Stimulated activated CD8-positive, alpha-beta memory T cell treated with anti-CD3 and anti-CD28 coated beads, Interleukin-15, amount 100 ng/mL, for 24 hours (primary cell): ENCODE results near the gene CFAP52.
"Not testable (repeated sequence)": the region's sequence is repeated elsewhere in the genome, so short reads cannot be mapped to it uniquely, and the experiment has no call there.

Experiments used
- DNase-seq: peaks from one replicate; pipeline ENCODE4 v3.0.0-alpha.2; 2020; ENCODE audit warnings: low read depth

Gene CFAP52

DNA sequence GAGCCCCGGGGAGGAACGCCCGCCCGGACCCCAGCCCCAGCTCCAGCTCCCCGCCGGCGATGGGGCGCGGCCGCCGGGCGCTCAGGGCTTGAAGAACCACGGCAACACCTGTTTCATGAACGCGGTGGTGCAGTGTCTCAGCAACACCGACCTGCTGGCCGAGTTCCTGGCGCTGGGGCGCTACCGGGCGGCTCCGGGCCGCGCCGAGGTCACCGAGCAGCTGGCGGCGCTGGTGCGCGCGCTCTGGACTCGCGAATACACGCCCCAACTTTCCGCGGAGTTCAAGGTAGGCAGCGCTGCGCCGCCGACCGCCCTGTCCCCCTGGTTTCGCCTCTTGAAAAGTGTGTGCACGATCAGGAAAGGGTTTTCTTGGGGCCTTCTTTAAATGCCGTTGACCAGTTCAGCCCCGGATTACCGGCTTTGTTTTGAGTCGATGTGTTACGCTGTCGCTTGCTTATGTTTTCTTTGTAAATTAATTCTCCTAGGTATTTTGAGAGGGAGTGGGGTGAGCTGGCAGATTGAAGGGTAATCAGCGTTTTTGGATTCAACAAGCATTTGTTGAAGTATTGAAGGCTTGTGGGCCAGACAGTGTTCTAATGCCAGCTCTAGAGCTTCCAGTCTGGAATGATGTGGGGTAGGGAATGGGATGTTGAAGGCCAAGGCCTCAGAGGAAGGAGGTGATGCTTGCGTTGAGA is 69.6 kb downstream of the CFAP52 start:
- no peak for DNase-seq

DNA sequence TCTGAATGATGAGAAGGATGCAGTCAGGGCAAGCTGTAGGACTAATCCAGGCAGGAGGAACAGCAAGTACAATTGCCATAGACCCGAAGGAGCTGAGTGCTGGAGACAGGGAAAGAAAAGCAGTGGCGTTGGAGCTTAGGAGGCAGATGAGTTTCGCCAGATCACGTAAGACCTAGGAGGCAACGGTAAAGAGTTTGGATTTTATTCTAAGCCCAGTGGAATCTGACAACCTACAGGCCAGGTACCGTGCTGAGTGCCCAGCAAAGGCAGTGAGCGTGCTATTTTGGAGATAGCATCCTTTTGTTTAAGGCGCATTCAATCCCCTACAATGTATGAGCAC is 70.1 kb downstream of the CFAP52 start:
- DNase-seq = no peak

DNA sequence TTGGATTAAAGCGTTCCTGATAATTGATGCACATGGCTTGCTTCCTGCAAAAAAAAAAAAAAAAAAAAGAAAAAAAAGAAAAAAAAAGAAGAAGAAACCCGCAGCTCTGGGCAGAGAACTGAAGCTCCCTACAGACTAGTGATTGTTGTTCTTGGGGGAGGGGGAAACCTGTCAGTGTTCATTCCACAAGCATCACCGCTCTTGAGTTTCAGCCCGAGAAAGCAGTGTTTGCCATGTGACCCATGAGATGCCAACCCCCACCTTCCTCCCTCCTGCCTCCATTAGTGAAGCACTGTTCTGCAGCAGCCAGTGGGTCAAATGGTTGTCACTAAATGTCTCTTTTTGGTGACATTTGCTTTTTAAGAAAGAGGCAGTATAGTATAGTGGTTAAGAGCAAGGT is 70.6 kb downstream of the CFAP52 start:
- no peak for DNase-seq

DNA sequence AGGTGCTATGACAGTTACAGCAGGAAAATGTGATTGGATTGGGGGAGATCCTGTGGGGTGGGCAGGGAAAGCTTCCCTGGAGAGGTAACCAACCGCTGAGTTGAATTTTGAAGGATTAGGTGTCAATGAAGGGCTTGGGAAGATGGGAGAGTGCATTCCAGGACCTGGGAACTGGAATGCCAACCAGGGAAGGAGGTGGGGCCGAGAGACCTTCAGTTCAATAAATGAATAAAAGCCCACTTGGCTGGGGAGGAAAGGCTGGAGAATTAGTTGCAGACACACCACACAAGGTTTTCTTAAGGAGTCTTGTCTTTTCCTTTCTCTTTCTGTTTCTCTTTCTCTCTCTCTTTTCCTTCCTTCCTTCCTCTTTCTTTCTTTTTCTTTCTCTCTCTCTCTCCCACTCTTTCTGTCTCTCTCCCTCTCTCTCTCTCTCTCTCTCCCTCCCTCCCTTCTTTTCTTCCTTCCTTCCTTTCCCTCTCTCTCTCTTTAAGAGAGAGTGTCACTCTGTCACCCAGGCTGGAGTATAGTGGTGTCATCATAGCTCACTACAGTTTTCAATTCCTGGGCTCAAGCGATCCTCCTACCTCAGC is 72.2 kb downstream of the CFAP52 start:
- DNase-seq = no peak

DNA sequence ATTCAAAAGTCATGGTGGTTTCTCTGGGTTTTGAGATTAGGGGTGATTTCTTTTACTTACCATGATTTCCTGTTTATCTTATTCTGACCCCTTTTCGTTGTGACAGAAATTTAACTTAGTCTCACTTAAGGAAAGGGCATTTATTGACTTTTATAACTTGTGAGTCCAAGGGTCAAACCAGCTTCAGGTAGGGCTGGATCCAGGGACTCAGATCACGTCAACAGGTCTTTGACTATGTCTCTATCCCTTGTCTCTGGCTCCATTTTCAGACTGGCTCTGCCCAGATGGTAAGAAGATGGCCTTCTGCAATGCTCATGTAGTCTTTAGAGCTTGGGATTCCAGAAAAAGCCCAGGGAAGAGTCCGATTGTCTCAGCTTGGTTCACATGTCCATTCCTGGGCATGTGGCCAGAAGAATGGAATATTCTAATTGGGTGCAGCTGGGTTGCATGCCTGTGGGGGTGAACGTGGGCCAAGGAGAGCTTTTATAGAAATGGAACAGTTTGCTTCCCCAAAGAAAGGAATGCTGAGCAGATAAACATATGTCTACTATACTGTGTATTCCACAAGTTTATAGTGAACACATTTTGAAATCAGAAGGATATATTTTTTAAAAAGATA is 82.3 kb downstream of the CFAP52 start:
- no peak for DNase-seq

DNA sequence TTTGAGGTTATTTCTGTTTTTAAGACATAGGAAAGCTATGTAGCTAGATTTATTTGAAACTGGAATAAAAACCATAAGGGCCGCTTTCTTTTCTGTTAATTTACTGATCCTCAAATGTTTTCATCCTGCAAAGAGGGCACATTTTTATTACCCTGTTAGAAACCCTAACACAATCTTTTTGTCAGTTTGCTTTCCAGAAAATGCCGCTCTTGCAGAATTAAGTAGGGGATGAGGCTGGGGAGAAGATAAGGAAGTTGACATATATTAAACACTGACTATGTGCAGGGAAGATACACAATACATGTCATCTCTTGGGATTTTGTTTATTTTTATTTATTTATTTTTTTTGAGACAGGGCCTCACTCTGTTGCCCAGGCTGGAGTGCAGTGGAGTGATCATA is 84.6 kb downstream of the CFAP52 start:
- no peak for DNase-seq

DNA sequence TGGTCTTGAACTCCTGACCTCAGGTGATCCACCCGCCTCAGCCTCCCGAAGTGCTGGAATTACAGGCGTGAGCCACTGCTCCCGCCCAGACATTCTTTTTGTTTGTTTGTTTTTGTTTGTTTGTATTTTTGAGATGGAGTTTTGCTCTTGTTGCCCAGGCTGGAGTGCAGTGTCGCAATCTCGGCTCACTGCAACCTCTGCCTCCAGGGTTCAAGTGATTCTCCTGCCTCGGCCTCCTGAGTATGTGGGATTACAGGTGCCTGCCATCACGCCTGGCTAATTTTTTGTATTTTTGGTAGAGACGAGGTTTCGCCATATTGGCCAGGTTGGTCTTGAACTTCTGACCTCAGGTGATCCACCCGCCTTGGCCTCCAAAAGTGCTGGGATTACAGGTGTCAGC is 87.1 kb downstream of the CFAP52 start:
- DNase-seq = not testable (repeated sequence)

DNA sequence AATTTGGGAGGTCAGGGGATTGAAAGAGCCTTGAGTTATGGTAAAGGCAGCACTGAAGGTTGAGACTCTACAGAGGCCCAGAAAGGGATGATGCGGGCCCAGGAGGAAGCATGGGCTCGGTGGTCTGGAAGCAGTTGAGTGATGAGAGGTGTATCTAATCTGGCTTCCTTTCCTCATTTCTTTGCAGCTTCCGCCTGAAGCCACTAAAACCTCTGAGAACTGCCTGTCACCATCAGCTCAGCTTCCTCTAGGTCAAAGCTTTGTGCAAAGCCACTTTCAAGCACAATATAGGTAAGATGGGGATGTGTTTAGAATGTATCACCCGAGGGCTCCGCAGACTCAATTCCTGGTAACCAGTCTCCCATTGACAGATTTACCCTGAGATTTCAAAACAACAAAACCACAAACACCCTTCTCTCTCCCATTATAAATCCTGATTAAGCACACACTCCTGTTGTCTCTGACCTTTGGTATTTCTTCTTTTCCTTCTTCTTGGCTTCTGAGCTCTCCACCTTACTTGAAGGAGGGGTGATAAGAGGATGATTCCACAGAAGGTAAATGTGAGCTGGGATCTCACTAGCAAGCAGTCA is 90.1 kb downstream of the CFAP52 start:
- DNase-seq = no peak

DNA sequence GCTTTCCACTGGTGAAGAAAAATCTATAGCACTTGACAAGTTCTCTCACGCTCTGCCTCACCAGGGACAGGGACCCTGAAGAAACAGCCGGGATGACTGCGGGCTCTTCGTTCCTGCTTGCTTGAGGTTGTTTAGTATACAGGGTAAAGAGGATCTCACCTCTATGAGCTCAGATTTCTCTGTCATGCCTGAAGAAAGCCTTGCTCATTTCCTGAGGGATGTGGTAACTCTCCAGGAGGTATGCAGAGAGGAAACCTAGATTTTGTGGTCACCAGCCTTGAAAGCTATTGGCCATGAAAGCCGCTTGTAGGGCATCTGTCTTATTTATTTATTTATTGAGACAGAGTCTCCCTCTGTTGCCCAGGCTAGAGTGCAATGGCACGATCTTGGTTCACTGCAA is 92.1 kb downstream of the CFAP52 start:
- DNase-seq = no peak

DNA sequence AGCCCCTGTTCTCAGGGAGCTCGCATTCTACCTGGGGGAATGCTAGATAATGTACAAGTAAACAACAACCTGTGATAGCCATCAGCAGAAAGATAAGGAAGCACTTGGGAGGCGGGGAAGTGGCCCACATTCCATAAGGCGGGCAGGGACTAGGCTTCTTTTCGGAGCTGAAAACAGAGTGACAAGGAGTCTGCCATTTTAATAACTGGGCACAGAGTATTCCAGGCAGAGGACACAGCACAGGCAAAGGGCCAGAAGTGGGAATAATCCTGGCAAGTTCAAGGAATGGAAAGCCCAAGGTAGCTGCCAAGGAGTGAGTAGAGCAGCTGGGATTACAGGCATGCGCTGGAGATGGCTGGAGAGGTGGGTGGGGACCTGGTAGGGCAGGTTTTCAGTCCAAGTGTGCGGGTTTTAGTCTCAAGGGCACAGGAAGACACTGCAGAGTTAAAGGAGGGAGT is 93.1 kb downstream of the CFAP52 start:
- no peak for DNase-seq

DNA sequence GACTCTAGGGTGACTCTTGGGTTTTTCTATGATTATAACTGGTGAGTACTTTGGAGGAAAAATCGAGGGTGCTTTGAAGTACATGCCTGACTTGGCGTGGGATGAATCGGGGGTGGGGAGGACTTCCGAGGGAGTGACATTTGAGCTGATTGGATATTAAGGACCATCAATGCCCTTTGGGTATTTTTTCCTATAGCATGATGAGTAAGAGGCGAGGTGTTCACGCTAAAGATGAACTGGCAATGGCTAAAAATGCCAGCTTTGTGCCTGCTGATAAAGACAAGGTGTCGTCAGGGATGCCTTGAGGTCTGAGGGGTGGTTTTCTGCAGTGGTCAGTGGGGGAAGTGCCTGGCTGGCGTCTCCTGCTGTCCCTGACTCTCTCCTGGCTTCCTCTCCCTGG is 94.2 kb downstream of the CFAP52 start:
- DNase-seq = no peak

DNA sequence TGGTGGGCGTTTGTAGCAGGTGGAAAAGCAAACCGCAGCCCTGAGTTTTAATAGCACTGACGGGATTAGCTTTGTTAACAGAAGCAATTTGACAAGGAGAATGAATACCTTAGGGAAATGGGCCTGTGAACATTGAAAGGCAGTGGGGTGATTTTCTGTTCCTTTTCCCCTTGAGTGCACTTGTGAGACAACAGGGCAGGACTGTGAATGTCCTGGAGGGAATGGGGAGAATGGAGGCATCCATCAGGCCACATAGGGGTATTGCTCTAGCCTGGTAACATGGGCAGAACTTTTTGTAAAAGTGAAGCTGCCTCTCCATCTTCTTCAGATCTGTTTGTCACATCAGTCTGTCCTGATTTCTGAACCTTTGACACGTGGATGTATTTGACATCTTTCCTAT is 95.1 kb downstream of the CFAP52 start:
- no peak for DNase-seq

DNA sequence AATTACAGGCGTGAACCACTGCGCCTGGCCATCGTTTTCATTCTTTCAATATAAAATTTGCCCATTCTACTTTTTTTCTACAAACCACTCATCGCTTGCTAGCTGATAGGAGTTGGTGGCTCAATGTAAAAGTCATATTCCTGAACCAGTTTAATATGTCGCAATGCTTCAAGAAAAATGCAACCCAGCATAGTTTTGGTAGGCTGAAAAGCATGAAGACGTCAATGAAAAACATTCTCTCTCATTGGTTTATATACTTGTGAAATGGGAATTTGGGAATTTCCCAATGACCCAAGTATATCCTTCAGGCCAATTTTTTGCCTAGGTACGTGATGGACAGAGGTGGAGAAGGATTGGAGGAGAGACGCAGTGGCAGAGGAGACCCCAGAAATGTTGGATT is 95.8 kb downstream of the CFAP52 start:
- DNase-seq = no peak

DNA sequence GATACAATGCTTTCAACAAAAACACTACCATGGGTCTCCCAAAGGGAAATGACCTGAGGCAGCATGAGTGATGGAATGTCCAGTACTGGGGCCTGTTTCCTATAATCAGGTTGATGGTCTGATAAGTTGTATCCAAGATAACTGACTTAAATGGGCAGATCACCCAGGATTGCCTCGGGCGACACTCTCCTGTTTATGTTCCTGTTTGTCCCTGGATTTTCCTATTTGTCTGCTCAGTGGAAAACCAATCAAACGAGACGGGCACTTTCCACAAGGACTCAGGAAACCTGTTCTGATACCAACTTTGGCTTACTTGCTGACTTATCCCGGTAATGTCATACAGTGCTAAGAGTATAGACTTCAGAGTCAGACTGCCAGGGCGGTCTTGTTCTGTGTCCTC is 96.2 kb downstream of the CFAP52 start:
- no peak for DNase-seq

DNA sequence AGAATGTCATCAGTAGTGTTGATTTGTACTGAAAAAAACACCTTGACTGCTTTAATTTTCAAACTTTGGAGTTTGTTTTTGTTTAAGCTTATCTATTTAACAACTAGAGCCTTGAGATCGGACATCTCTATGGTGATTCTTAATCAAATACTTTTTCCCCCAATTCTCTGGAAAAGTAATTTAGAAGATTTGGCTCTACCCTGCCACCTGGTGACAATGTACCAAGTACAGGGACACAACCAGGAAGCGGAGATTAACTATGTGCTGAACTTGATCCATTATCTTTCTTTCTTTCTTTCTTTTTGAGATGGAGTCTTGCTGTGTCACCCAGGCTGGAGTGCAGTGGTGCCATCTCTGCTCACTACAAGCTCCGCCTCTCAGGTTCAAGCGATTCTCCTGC is 99.6 kb downstream of the CFAP52 start:
- no peak for DNase-seq

DNA sequence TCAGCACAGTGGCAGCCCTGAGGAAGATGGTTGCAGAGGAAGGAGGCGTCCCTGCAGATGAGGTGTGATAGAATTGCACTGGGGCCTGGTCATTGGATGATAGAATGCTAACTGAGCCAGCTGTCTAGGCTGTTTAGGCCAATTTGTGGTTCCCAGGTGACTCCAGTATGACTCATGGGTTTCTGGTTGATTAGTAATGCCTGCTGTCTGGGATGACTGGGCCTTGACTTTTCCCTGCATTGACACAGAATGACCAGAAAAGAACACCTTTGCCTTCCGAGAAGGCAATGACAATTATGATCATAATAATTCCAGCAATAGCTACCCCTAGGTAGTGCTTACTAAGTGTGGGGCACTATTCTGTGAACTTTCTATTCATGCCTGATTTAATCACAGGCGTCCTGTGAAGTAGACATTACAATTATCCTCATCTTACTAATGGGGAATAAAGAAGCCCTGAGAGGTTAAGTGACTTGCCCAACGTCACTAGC is 100.4 kb downstream of the CFAP52 start:
- DNase-seq = no peak

DNA sequence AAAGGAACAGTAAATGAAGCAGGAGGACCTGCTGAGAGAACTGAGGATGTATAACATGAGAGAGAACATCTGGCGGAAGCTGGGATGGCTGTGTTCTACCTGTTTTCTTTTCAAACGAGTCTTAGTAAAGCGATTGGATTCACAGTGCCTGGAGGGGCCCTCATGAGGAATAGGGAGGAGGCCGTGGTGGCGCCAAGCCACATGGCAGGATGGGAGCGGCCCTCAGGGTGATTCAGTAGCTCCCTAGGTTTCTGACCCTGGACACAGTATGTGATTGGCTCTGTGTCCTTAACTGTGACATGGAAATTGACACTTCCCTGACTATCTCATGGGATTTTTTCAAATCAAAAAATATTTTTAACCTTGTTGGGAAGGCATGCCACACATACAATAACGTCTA is 101.0 kb downstream of the CFAP52 start:
- no peak for DNase-seq

DNA sequence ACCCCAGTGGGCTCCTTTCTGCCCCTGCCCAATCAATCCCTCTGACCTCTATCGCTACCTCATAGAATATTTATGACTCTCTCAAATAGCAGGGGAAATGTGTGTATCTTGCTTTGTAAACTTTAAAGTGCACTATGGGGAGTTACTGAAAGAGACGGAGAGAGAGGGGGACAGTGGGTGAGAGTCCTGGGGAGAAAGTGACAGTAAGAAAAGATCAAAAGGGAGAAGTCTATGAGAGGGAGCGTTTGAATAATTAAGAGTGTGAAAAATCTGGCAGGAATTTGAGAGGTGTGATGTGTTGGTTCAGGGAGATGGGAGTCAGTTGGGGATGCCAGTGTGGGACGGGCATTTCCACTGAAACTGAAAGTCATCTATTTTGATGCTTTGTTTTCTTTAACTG is 101.5 kb downstream of the CFAP52 start:
- DNase-seq = no peak

DNA sequence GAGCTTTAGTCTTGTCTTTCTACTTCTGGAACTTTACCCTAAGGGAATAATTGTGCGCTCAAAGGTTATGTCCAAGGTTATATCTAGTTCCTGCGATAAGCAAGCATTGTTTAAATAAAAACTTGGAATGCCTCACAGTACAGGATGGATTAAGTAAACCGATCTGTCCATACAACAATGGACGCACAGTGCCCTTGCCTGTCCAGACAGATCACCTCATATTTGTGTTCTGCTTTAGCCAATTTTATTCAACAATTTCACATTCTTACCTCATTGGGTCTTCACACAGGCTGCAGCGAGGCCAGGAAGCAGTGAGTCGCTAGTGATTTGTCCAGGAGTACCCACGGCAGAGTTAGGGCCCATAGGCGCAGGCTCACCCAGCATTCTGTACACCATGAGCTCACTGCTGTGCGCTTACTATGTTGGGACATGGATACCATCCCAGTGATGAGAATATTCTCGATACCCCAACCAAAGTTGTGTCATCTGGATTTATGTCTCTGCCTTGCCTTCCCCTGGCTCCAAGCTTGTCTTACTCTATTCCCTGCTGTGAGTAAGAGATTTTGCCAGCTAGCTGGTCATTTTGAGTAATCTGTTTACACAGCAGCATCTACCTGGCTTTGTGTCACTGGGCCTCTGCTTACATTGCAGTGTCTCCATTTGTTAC is 108.6 kb downstream of the CFAP52 start:
- DNase-seq = no peak
